ENCODE results near the gene CAMK1D.

GRCh38 chr10:12471135-12471534 lies 121.8 kb downstream of the CAMK1D start:
- TF ChIP-seq, protein P1, sequence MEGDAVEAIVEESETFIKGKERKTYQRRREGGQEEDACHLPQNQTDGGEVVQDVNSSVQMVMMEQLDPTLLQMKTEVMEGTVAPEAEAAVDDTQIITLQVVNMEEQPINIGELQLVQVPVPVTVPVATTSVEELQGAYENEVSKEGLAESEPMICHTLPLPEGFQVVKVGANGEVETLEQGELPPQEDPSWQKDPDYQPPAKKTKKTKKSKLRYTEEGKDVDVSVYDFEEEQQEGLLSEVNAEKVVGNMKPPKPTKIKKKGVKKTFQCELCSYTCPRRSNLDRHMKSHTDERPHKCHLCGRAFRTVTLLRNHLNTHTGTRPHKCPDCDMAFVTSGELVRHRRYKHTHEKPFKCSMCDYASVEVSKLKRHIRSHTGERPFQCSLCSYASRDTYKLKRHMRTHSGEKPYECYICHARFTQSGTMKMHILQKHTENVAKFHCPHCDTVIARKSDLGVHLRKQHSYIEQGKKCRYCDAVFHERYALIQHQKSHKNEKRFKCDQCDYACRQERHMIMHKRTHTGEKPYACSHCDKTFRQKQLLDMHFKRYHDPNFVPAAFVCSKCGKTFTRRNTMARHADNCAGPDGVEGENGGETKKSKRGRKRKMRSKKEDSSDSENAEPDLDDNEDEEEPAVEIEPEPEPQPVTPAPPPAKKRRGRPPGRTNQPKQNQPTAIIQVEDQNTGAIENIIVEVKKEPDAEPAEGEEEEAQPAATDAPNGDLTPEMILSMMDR (conservative IDR thresholded peaks at IDR 0.05 in 1 of 2, IDR thresholded peaks at IDR 0.05 in 1 of 2; ENCODE audit: extremely low read depth in 1 of 2, insufficient read depth in 1 of 2, low read depth in 1 of 2, low read length in 2 of 2), result no peak
- no peak for TF ChIP-seq EZH2 (IDR thresholded peaks at IDR 0.05; ENCODE audit: borderline replicate concordance, low read length)
